ENCODE data around the gene TMEM203. TPM values are rescaled to one million over a fixed set of nuclear protein-coding genes. Genes with fewer than 3 reads are reported as not detected.

TMEM203 gene
- total RNA-seq, 2 donors from 2014 or later = 12.0 to 35.2 TPM

DNA sequence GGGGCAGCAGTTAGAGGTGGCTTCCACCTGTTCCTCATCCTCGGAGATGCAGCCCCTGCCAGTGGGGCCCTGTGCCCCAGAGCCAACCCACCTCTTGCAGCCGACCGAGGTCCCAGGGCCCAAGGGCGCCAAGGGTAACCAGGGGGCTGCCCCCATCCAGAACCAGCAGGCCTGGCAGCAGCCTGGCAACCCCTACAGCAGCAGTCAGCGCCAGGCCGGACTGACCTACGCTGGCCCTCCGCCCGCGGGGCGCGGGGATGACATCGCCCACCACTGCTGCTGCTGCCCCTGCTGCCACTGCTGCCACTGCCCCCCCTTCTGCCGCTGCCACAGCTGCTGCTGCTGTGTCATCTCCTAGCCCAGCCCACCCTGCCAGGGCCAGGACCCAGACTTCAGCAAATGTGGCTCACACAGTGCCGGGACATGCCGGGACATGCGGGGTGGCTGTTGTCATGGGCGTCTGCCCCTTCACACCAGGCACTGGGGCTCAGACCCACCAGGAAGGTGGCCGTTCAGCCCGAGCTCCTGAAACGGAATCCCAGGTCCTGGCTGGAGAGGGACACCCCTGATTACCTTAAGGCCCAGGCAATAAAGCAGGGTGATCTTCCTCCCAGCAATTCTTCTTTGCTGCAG, 20.4 kb upstream of the TMEM203 start:
- no peaks in the 10 kb centered on the region for H3K36me3 ChIP-seq
- TF ChIP-seq, protein P1, sequence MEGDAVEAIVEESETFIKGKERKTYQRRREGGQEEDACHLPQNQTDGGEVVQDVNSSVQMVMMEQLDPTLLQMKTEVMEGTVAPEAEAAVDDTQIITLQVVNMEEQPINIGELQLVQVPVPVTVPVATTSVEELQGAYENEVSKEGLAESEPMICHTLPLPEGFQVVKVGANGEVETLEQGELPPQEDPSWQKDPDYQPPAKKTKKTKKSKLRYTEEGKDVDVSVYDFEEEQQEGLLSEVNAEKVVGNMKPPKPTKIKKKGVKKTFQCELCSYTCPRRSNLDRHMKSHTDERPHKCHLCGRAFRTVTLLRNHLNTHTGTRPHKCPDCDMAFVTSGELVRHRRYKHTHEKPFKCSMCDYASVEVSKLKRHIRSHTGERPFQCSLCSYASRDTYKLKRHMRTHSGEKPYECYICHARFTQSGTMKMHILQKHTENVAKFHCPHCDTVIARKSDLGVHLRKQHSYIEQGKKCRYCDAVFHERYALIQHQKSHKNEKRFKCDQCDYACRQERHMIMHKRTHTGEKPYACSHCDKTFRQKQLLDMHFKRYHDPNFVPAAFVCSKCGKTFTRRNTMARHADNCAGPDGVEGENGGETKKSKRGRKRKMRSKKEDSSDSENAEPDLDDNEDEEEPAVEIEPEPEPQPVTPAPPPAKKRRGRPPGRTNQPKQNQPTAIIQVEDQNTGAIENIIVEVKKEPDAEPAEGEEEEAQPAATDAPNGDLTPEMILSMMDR (IDR thresholded peaks at IDR 0.05) = no peak
- H3K9me3 ChIP-seq = no peaks in the 10 kb centered on the region
- DNase-seq (ENCODE audit: low spot score) (no peak), ATAC-seq (ENCODE audit: insufficient number of reproducible peaks, low FRiP score, low read depth) (no peak)
- H3K27me3 ChIP-seq (replicated peaks; ENCODE audit: insufficient read depth) = no peaks in the 10 kb centered on the region
- no peak overlapping the region for H3K4me3 ChIP-seq
- peaks cover 7 to 19% of the 10 kb centered on the region in 2 donors for H3K4me1 ChIP-seq (ENCODE audit: control insufficient read depth in 1 of 2, low read depth in 2 of 2)
- H3K27ac ChIP-seq = no peak overlapping the region

DNA sequence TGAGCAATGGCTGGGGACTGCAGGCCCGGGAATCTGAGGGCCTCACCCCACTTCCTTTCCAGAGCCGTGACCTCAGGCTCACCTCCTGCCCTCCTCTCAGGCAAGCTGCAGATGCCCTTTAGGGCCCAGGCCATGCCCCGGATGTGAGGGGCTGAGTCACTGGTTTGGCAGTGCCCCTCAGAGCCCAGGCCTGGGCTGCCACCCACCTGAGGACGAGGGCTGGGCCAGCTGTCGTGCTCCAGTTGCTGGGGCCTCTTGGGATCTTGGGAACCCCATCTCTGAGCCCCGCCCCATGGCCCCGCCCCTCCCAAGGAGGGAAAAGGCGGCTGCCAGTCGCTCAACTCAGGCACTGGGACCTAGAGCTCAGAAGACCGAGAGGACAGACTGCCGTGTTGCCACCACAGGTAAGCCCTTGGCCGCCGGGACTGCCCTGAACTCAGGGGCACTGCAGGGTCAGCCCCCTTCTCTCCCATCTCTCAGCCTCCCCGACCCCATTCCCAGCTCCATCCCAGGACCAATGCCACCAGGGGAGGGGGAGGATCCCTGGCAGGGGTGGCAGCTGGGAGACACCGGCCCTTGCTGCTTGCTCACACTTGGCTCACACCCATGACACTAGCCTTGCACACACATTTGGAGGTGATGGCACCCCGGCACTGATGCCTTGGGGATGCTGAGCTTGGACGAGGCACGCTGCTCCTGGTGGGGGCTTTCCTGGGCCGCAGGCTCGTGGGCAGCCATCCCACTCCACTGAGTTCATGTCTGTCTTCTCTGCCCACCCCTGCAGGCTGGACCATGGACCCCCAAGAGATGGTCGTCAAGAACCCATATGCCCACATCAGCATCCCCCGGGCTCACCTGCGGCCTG, 19.6 kb upstream of the TMEM203 start, which contains the start of gene CYSRT1:
TSS of gene CYSRT1 (plus strand) at position 345 of the 865 bp plus-strand sequence. CDS start at position 793, 448 bp downstream.
- ATAC-seq (ENCODE audit: insufficient number of reproducible peaks, low FRiP score, low read depth) = no peak
- TF ChIP-seq, protein P1 (IDR thresholded peaks at IDR 0.05) = no peak
- H3K36me3 ChIP-seq = no peaks in the 10 kb centered on the region
- no peaks in the 10 kb centered on the region for H3K27me3 ChIP-seq (replicated peaks; ENCODE audit: insufficient read depth)
- peak within 1 kb of the TSS; percentile 89 to 96 for H3K27ac ChIP-seq
- H3K4me1 ChIP-seq (ENCODE audit: control insufficient read depth in 1 of 2, low read depth in 2 of 2) = peaks cover 7 to 19% of the 10 kb centered on the region in 2 donors
- no peaks in the 10 kb centered on the region for H3K9me3 ChIP-seq
- peak within 1 kb of the TSS; percentile 83 for H3K4me3 ChIP-seq
- DNase-seq (ENCODE audit: low spot score) = no peak

DNA sequence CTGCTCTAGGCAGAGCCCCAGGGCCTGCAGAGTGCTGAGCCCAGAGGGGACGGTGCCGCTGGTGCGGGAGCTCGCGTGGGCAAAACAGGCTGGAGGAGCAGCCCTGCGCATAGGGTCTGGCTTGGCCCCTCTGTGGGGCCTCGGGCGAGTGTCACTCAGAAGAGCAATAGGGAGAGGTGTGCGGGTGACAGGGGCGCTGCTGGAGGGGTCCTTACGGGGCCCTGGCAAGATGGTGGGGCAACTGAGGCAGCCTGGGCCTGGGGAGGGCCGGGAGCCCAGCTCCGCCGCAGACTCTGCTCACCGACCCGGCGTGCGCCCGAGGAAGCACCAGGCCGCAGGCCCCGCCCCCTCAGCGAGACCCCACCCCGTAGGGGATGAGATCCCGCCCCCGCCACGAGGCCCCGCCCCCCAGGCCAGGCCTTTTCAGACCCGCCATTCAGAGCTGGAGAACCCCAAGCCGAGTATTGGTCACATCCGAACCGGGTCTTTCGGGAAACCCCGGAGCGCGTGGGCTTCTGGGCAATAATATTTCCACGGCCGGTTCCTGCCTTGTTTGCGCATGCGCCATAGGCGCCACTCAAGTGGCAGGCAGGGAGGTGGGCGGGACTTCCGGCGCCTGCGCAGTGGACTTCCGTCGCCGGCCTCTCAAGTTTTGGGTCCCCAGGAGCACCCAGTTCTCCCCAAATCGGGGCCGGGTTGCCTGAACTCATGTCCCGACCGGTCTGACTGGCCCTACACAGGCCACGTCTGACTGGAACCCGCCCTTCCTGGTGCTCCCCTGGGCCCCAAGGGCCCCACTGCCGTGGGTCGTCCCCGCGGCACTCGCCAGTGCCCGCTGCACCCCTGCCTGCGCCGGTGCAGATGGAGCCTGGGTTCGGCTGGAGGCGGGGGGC, 17.9 kb upstream of the TMEM203 start:
- no peaks in the 10 kb centered on the region for H3K27me3 ChIP-seq (replicated peaks; ENCODE audit: insufficient read depth)
- peak overlapping the region; percentile 83 for H3K4me3 ChIP-seq
- H3K9me3 ChIP-seq = no peaks in the 10 kb centered on the region
- peak overlapping the region; percentile 89 to 96 for H3K27ac ChIP-seq
- no peaks in the 10 kb centered on the region for H3K36me3 ChIP-seq
- peaks cover 7 to 19% of the 10 kb centered on the region in 2 donors for H3K4me1 ChIP-seq (ENCODE audit: control insufficient read depth in 1 of 2, low read depth in 2 of 2)
- DNase-seq (ENCODE audit: low spot score) (peak; percentile 93), ATAC-seq (ENCODE audit: insufficient number of reproducible peaks, low FRiP score, low read depth) (peak; percentile 80)
- TF ChIP-seq, protein P1 (IDR thresholded peaks at IDR 0.05) = no peak

DNA sequence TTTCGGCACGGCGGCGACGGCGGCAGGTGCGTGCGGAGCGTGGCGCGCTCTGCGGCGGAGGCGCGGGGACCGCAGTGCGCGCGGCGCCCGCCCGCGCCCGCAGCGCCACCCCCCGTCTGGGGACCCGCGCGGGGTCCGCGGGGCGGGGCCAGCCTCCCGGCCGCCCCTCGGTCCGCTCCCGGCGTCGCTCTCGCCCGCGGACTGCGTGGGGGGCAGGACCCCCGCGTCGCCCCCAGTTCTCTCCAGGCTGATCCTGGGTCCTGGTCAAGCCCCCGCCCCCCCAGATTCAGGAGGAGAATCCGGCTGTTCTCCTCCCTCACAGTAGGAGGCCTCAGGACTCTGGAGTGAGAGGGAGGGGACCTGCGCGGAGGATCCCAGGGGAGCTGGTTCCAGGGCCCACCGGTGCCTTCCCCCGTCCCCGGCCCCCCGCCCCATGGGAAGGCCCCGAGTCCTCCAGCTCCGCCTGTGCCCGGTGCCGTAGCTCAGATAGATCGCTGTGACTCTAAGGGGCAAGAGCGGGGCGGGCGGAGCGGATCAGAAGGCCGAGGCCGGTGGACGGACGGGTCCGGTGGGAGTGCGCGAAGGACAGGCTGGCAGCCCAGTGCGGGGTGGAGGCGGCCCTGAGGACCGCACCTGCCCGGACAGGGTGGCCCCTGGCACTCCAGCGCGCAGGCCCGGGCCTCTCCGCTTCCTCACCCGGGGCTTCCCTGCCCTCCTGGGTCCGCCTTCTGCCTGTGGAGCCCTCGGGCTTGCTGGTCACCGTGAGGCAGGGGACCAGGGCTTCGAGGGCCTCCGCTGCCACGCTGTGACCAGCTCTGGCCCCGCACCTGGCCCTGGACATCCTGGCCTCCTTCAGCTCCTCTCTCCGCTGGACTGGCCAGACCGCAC, 17.0 kb upstream of the TMEM203 start, which contains the start of gene RNF208:
TSS of gene RNF208 (minus strand) at position 51 of the 888 bp plus-strand sequence. CDS start 1,028 bp downstream, outside the sequence.
- Histone ChIP-seq H3K4me3 (peak within 1 kb of the TSS; percentile 83), H3K27ac (peak within 1 kb of the TSS; percentile 89 to 96), H3K36me3 (no peaks in the 10 kb centered on the region), H3K4me1 (ENCODE audit: control insufficient read depth in 1 of 2, low read depth in 2 of 2) (peaks cover 7 to 19% of the 10 kb centered on the region in 2 donors), H3K27me3 (replicated peaks; ENCODE audit: insufficient read depth) (no peaks in the 10 kb centered on the region), H3K9me3 (no peaks in the 10 kb centered on the region)
- ATAC-seq (ENCODE audit: insufficient number of reproducible peaks, low FRiP score, low read depth) (no peak), DNase-seq (ENCODE audit: low spot score) (no peak)
- TF ChIP-seq, protein P1 (IDR thresholded peaks at IDR 0.05) = no peak
